HG02885 (cell line): ENCODE data around the gene ACRBP.
"Not testable (repeated sequence)": the region's sequence is repeated elsewhere in the genome, so short reads cannot be mapped to it uniquely, and the experiment has no call there.

Experiments
- ATAC-seq: cut with Tn5 transposase; IDR thresholded peaks from one replicate; pipeline ENCODE4 v1.9.1; 2021; ENCODE audit warnings: mild to moderate bottlenecking; ENCODE audit not compliant: unreplicated experiment, poor library complexity

The ACRBP gene

GRCh38 chr12:6618483-6619225, 28.6 kb downstream of the ACRBP start:
- ATAC-seq, result no peak

GRCh38 chr12:6615802-6616201, 31.4 kb downstream of the ACRBP start:
- no peak for ATAC-seq

DNA sequence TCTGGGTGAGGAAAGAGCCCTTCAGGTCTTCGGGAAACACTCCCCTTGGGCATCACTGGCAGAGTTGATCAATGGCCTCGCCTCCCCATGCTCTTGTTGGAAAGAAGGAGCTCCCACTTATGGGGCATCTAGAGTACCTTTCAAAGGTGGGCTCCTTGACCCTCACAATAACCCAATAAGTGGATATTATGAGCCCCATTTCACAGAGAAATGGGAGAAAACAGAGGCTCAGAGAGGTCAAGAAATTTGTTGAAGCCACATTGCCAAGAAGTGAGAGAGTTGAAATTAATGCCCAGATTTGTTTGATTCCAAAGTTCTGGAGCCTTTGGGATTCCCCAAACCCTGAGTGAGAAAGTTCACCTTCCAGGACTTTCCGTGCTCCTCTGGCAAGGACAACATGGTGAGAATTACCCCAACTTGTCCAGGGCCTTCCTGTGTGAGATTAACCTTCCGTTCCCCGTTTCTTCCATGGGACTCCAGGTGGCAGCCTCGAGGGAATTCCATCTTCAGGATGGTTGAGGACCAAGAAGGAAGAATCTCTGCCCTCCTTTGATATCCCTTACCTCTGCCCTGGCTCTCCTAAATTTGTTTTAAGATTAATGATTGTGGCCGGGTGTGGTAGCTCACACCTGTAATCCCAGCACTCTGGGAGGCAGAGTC, 32.6 kb downstream of the ACRBP start:
- no peak for ATAC-seq

DNA sequence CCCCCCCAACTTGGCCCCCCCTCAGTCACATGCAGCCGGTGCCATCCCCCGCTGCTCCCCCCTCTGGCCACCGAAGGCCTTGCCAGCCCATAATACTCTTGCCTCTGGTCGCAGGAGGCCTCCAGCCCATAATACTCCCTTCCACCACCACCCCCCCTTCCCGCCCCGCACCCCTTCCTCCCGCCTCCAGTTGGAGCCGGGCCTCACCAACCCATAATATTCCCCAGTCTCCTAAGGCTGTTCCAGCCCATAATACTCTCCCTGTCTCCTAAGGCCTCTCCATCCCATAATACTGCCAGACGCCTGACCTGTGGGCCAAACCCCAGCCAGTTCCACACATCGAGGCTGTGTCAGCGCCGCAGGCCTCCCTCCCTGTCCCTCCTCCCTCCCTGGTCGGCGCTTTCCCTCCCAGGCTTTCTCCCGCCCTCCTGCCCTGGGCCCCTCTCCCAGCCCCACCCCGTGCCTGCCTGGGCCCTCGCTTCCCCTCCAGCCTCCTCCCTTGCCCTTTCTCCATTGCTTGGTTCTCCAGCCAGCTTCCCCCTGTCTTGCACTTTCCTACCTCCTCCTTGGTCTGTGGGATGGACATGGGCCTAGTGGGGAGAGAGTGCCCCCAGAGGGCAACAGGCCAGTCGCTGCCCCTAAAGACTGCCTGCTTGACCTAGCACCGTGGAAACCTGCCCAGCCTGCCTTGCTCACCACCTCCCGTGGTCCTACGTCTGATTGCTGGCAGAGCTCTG, 33.3 kb downstream of the ACRBP start:
- ATAC-seq, result no peak

DNA sequence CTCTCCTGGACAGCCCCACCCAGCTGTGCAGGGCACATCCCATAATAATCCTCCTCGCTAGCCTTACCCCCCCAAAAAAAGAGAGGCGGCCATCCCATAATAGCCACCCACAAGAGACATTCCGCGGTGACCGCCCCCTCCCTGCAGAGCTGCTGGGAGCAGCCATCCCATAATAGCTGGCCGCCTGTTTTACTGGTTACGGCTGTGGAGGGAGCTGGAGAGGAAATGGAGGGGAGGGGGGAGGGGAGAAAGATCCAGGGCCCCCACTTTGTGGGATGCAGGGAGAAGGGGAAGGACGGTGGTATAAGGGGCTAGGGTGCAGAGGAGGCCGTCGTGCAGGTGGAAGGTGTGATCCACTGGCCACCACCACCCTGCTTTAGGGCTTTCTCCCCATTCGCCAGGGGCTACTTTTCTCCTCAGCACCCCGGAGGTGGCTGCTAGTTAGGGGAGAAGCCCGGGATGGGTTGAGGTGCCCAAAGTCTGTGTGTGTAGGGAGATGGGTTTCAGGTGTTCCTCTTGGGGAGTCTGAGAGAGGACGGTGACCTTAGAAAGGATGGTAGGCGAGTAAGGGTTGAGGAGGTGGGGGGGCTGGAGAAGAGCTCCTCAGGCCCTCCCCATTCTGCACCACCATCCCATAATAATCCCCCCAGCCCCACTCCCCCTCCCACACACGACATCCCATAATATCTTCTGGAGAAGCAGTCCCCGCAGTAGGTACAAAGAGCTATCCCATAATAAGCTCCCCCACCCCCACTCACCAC, 34.0 kb downstream of the ACRBP start:
- ATAC-seq, result no peak

- ATAC-seq, result no peak
These were observed 34.6 kb downstream of the ACRBP start for GRCh38 chr12:6612652-6613014.

DNA sequence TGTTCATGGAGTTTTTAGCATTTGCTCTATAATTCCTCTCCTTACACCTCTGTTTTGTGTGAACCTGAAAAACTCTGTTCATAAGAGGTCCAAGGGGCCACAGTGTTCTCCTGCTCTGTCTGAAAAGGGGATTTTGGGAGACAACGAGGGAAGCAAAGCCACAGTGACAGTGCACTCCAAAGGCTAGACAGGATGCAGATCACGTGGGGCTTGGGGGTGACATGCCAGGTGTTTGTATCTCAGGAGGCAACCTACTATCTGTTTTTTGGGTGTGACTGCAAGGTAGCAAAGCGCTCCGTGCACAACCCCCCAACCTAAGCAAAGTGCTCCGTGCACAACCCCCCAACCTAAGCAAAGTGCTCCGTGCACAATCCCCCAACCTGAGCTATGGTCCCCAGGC, 35.0 kb downstream of the ACRBP start:
- ATAC-seq, result no peak

- no peak for ATAC-seq
These were observed 38.5 kb downstream of the ACRBP start for GRCh38 chr12:6608592-6609281.

DNA sequence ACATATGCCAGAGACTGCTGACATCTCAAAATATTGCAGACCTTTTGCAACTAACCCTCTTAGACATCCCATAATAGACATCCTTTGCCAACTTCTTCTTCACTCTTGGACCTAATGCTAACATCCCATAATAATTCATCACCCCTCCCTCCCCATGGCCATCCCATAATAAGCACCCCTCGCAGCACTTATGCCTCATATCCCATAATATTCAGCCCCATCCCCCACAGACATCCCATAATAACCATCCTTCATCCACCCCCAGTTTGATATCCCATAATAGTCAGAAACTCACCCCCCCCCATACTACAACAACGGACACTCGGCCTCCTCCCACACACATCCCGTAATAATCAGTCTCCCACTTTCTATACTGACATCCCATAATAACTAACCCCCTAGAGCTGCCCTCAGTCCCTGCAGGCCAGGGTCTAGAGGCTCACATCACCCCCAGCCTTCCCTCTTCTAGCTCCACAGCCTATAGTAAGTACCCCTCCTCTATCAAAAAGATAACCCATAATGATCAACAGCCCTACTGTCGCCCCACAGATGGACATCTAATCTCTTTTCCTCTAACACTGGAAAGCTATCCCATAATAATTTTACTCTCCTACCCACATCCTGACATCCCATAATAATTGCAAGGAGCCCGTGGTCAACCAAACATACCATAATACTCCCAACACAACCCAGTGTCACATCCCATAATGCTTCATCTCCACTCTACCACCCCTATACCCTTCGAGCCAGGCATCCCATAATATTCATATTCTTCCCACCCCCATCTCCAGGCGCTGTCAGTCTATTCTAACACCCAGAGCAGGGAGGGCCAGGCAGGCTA, 39.3 kb downstream of the ACRBP start:
- peak; percentile 27 for ATAC-seq

- ATAC-seq, result no peak
These were observed 40.7 kb downstream of the ACRBP start for GRCh38 chr12:6606331-6607131.

DNA sequence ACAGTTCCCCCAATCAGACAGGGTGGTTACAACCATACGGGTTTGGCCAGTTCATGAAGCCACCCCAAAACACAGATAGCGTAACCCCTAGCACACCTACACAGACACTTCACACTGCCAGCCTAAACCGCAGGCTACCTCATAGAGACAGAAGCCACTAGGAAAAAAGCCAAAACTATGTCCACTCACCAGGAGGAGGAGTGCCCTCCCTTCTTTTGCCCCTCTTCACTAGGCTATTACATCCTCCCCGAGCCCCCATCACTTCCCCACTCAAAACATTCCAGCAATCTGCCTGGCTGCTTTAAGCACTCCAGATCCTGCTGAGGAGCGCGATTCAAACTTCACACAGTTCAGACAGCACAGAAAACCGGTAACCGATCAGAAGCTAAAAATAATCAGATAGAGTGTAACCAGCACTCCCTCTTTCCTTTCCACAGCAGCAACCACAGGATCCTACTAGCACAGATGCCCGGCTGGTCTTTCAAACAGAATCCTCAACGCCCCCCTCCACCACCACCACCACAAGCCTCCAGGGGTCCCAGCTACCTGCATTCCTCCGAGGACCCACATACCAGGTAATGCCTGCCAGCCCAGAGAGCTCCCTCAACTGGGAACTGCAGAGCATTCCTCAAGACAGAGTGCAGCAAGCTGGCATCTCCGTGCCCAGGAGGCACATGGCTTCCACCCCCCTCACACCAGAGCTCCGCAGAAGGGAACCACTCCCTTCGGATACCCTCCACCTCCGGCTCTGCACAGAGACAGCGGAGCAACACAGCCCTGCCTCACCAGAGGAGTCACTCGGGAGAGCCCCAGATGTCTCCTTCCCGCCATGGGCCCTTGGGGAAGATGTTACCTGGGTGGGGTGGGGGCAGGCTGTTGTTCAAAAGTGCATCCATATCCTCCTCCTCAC, 41.6 kb downstream of the ACRBP start:
- ATAC-seq, result no peak

GRCh38 chr12:6604259-6605029, 42.8 kb downstream of the ACRBP start:
- no peak for ATAC-seq

DNA sequence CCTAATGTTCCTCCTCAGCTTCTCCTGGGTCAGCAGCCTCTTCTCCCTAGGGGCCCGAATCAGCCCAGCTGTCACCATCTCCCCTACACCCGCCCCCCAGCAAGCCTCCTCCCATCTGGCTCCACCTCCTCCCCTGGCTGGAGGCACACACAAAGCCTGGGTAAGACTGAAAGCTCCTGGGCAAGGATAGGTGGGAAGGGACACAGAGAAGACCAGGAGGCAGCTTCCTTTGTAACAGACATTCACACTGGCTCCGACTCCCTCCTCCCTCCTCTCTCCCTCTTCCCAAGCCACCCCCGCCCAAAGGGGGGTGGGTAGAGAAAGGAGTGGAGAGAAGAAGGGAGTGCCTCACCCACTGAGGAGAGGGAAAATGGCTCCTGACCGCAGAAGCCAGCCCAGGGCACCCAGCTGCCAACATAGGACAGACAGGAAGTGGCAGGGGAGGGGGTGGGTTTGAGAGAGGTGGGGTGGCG, 44.1 kb downstream of the ACRBP start:
- ATAC-seq, result no peak

- ATAC-seq, result no peak
These were observed 44.7 kb downstream of the ACRBP start for GRCh38 chr12:6602526-6602925.

DNA sequence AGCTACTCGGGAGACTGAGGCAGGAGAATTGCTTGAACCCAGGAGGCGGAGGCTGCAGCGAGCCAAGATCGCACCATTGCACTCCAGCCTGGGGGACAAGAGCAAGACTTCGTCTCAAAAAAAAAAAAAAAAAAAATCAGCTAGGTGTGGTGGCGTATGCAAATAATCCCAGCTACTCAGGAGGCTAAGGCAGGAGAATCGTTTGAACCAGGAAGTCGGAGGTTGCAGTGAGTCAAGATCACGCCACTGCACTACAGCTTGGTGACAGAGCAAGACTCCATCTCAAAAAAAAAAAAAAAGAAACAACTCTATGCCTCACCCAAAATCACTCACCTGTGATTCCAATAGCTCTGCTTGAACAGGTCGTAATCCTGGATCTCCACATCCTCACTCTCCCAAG, 51.6 kb downstream of the ACRBP start:
- not testable (repeated sequence) for ATAC-seq

DNA sequence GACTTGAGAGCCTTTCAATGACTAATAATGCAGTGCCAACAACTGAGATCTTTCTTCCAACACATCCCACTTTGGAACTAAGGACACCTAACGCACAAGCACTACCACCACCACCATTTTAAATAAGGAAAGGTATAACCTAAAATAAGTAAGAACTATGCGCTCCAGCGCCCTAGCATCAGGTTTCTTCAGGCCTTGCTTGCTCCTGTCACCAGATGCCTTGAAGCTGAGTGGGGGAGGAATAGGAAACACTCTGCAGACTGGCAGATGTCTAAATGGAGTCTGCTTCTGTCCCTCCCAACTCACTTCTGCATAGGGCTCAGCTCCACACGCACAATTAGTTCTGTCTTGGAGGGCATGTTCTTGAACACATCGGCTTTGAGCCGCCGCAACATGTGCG, 55.1 kb downstream of the ACRBP start:
- no peak for ATAC-seq
